ENCODE results near the gene TCEAL2.
"Not testable (repeated sequence)": the region's sequence is repeated elsewhere in the genome, so short reads cannot be mapped to it uniquely, and the experiment has no call there.

- TF ChIP-seq EZH2 (IDR thresholded peaks at IDR 0.05; ENCODE audit: borderline replicate concordance, control insufficient read depth, low read depth, low read length); BACH1 (IDR thresholded peaks at IDR 0.05; ENCODE audit: borderline replicate concordance); EP300 (IDR thresholded peaks at IDR 0.05; ENCODE audit: borderline replicate concordance in 1 of 2, control insufficient read depth in 1 of 2, low read depth in 2 of 2, low read length in 2 of 2); NR2F1 (conservative IDR thresholded peaks at IDR 0.05); POLR2A (IDR thresholded peaks at IDR 0.05; ENCODE audit: low read depth, low read length): not testable (repeated sequence)
- TF ChIP-seq, protein P1, sequence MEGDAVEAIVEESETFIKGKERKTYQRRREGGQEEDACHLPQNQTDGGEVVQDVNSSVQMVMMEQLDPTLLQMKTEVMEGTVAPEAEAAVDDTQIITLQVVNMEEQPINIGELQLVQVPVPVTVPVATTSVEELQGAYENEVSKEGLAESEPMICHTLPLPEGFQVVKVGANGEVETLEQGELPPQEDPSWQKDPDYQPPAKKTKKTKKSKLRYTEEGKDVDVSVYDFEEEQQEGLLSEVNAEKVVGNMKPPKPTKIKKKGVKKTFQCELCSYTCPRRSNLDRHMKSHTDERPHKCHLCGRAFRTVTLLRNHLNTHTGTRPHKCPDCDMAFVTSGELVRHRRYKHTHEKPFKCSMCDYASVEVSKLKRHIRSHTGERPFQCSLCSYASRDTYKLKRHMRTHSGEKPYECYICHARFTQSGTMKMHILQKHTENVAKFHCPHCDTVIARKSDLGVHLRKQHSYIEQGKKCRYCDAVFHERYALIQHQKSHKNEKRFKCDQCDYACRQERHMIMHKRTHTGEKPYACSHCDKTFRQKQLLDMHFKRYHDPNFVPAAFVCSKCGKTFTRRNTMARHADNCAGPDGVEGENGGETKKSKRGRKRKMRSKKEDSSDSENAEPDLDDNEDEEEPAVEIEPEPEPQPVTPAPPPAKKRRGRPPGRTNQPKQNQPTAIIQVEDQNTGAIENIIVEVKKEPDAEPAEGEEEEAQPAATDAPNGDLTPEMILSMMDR (IDR thresholded peaks at IDR 0.05 in 2 of 3, conservative IDR thresholded peaks at IDR 0.05 in 1 of 3; ENCODE audit: control insufficient read depth in 2 of 3, extremely low read depth in 1 of 3, insufficient read depth in 1 of 3, low read depth in 3 of 3, low read length in 3 of 3): not testable (repeated sequence)
Measured at GRCh38 chrX:102142274-102142673, 16.8 kb downstream of the TCEAL2 start, which contains the start of gene TCEAL6.

Data from GM12878 (cell line).